Right forelimb (tissue), 1 donor: ENCODE results near the gene RABGAP1L.
"Not testable (repeated sequence)": the region's sequence is repeated elsewhere in the genome, so short reads cannot be mapped to it uniquely, and the experiment has no call there.

ENCODE experiments used
- DNase-seq: peaks from one replicate; pipeline ENCODE4 v3.0.0-alpha.2; 2018

The RABGAP1L gene

GRCh38 chr1:174397261-174397660 lies 237.9 kb downstream of the RABGAP1L start:
- DNase-seq = no peak

- no peak for DNase-seq
These were observed 238.9 kb downstream of the RABGAP1L start for GRCh38 chr1:174398246-174398645.

DNA sequence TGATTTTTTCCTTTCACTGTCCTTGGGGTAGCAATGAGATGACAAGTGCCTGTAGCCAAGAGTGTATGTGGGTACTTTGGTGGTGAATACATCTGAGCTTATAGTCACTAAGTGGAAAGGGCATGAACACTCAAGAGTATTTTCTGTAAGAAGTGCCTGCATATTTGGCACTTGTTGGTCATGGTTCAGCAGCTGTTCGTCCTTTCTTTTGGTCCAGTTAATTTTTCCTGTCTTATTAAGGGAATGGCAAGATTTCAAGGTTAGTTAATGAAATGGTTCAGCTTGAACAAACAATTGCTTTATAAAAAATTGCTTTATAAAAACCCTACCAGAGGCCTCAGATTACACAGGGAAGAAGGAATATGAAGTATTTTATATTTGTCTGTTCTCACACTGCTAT lies 239.9 kb downstream of the RABGAP1L start:
- DNase-seq = no peak

GRCh38 chr1:174401075-174401474 lies 241.8 kb downstream of the RABGAP1L start:
- DNase-seq = no peak

- DNase-seq = no peak
These were observed 245.9 kb downstream of the RABGAP1L start for GRCh38 chr1:174405219-174405618.

- no peak for DNase-seq
These were observed 247.1 kb downstream of the RABGAP1L start for GRCh38 chr1:174406421-174406820.

- no peak for DNase-seq
These were observed 248.3 kb downstream of the RABGAP1L start for GRCh38 chr1:174407665-174408064.

- DNase-seq = no peak
These were observed 248.8 kb downstream of the RABGAP1L start for GRCh38 chr1:174408146-174408545.

DNA sequence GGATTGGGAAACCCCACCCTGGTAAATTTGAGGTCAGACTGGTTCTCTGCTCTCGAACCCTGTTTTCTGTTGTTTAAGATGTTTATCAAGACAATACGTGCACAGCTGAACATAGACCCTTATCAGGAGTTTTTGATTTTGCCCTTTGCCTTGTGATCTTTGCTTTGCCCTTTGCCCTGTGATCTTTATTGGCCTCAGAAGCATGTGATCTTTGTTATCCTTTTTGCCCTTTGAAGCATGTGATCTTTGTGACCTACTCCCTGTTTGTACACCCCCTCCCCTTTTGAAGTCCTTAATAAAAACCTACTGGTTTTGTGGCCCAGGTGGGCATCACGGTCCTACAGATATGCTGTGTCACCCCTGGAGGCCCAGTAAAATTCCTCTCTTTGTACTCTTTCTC lies 250.5 kb downstream of the RABGAP1L start:
- not testable (repeated sequence) for DNase-seq

DNA sequence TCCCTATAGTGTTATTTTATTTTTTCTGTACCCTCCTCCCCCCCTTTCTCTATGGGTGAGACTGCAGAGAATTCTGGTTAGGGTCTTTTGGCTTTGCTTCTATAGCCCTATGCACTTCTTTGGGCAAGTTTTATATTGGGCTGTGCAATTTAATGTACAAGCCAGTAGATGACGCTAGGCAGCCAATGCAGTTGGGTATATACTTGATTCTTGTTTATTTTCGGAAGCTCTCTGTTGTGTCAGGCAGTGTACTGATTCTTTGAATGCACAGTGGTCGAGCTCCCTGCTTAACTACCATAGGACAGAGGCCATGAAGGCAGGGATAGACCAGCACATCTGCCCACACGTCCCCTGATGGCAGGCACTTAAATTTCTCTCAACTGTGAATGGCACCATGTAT lies 254.3 kb downstream of the RABGAP1L start:
- no peak for DNase-seq

GRCh38 chr1:174414203-174414602 lies 254.9 kb downstream of the RABGAP1L start:
- DNase-seq = no peak

- DNase-seq = no peak
These were observed 256.2 kb downstream of the RABGAP1L start for GRCh38 chr1:174415506-174415905.

- DNase-seq = no peak
These were observed 258.6 kb downstream of the RABGAP1L start for GRCh38 chr1:174417921-174418320.

DNA sequence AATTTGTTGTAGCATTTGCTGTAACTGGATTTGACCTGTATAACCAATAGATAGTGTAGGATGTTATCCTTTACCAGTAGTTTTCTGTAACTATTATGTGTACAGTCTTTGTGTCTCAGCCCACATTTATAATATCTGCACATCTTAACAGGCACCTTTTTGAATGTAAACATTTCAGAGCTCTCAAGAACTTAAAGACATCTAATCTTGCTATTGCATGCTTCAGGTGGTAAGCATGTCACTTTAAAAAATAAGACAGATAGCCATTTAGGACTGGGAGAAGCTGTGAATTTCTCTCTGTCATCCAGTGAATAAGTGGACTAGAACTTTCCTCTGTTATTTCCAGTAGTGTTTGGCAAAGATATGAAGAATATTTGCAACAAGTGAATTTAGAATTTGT lies 265.8 kb downstream of the RABGAP1L start:
- no peak for DNase-seq

- DNase-seq = no peak
These were observed 266.8 kb downstream of the RABGAP1L start for GRCh38 chr1:174426153-174426552.

DNA sequence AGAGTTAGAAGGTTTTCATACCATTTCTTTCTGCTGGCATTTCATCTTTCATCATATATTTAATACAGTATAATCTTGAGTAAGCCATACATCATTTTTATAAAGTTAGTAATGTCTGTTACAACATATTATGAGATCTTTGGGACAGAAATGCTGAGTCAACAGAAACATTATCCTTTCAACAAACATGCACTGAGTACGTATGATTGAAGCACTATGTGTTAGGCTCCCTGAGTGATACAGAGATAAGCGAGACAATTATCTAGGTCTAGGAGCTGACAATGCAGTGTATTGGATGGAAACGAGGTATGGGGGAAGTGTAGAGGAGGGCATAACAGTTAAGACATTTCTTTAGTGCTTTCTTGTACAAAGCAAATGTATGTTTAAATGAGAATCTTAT lies 268.7 kb downstream of the RABGAP1L start:
- no peak for DNase-seq

DNA sequence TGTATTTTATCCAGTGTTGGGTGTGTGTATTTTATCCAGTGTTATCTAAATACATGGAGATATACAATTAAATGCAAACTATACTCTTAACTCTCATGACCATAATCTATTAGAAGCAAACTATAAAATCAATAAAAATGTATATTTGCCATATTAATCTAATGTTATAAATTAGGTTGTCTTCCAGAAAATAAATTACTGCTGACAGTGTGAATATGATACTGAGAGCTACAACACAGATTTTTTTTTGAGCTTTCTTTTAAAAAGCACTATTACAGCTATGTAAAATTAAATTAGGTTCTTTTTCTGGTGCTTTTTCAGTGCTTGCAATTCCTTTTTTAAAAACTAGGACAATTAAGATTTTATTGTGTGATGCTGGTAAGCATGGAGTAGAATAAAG lies 269.4 kb downstream of the RABGAP1L start:
- DNase-seq = no peak

DNA sequence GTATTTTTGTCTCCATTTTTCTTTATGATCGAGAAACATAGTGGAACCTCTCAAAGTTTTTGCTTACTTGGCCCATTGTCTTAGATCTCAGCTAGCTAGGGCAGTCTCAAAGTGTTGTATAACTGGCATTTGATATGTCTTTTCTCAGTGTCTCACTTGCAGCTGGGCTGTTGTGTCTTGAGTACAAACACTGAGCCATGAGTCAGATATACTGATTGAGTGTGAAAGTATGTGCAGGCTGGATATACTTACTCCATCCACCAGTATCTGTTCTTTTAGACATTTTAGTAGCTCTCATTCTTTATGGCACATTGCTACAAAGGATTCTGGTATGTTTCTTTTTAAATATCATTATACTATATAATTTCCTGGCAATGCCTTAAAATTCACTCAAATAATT lies 274.1 kb downstream of the RABGAP1L start:
- no peak for DNase-seq

DNA sequence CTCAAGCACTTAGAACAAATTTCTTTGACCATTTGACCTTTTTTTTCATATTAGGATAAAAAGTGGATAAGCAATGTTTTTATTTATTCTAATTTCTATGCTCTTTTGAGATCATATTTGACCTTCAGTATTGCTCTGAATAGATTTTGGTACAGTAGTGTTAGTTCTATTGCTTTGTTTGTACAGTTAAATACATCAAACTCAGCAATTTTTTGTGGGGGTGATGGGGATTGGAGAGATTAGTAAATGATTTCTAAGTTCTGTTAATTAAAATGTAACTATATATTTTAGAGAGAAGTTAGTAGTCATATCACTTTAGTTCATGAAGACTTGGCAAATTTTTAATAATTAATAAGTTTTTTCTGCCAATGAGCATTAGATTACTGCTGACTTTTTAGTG lies 286.0 kb downstream of the RABGAP1L start:
- no peak for DNase-seq

DNA sequence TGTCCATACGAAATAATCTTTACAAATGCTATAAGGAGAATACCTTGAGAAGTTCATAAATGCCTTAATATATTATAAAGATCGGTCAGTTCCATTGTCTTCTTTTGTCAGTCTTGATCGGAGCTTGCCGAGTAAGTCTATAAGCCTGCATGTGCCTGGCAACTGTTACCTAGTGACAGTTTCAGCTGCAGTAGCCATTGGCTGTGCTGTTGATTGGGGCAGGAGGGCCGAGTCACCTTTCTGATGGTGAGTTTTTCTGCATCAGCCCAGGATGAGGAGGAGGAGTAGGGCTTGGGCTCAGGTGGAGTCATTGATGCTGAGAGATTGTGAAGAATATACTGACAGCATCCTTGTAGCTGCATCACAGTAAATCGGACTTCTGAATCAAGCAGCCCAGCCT lies 286.5 kb downstream of the RABGAP1L start:
- DNase-seq = no peak

- no peak for DNase-seq
These were observed 288.7 kb downstream of the RABGAP1L start, which contains the start of gene GPR52 for GRCh38 chr1:174447866-174448530. TSS of gene GPR52 (plus strand) at chr1:174447964. CDS start at chr1:174448112, 148 bp downstream.

- DNase-seq = no peak
These were observed 289.2 kb downstream of the RABGAP1L start for GRCh38 chr1:174448531-174448883.

DNA sequence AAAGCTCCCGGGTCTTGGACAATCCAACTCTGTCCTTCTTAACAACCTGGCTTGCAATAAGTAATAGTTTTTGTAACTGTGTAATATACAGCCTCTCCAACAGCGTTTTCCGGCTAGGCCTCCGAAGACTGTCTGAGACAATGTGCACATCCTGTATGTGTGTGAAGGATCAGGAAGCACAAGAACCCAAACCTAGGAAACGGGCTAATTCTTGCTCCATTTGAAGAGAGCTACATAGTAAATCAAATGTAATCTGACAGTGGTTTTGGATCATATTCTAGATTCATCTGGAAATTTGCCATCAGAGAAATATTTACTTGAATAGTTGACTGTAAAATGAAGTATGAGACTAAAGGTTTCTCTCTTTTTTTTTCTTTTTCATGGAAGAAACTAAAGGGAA lies 289.7 kb downstream of the RABGAP1L start:
- no peak for DNase-seq

DNA sequence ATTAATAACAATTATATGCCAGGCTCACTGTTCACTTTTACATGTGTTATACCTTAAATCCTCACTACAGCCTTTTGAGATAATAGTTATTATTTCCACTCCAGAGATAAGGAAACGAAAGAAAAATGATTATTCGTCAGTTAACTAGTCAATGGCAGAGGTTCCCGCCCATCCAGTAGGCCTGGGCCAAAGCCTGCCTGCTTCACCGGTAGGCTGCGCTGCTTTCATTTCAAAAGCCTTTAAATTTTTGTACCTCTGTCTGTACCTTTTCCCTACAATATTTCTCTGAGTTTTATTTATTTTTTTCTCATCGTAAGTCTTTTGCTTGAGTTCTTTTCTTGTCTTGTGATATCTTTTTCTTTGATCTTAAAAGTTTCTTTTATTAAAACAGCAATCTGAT lies 292.1 kb downstream of the RABGAP1L start:
- no peak for DNase-seq

GRCh38 chr1:174465855-174466254 lies 306.5 kb downstream of the RABGAP1L start:
- DNase-seq = no peak
